Astrocyte (in vitro differentiated cells and primary cell): Measurements from ENCODE around the gene FSTL5.

Experiments used
- EZH2 ChIP-seq: IDR thresholded peaks from 2 replicates; pipeline ENCODE4 v1.6.1; 2012; ENCODE audit warnings: mild to moderate bottlenecking, low read length, inconsistent platforms; ENCODE audit not compliant: insufficient read depth
- TF ChIP-seq, protein P1 (sequence below): IDR thresholded peaks from 2 replicates; pipeline ENCODE4 v1.5.1; 2011; ENCODE audit warnings: low read depth, mild to moderate bottlenecking, inconsistent platforms, low read length, moderate library complexity; ENCODE audit not compliant: insufficient read depth

DNA sequence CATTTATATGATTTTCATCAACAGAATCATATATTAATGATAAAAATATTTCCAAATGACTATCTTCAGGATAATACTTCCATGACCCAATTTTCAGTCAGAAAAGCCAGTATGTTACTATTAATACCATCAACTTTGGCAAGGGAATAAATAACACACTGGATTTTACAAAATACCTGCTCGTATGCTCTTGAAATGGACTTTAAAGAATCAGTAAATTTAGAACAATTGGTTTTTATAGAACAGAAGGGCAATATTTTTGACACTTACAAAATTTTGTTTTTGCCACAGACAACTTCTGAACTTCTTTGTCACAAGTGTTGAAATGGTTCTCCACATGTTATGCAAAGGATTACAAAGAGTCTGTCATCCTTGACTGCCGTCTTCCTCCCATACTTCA lies 700.4 kb downstream of the FSTL5 start:
- TF ChIP-seq, protein P1, sequence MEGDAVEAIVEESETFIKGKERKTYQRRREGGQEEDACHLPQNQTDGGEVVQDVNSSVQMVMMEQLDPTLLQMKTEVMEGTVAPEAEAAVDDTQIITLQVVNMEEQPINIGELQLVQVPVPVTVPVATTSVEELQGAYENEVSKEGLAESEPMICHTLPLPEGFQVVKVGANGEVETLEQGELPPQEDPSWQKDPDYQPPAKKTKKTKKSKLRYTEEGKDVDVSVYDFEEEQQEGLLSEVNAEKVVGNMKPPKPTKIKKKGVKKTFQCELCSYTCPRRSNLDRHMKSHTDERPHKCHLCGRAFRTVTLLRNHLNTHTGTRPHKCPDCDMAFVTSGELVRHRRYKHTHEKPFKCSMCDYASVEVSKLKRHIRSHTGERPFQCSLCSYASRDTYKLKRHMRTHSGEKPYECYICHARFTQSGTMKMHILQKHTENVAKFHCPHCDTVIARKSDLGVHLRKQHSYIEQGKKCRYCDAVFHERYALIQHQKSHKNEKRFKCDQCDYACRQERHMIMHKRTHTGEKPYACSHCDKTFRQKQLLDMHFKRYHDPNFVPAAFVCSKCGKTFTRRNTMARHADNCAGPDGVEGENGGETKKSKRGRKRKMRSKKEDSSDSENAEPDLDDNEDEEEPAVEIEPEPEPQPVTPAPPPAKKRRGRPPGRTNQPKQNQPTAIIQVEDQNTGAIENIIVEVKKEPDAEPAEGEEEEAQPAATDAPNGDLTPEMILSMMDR = no peak
- TF ChIP-seq EZH2 = no peak
